ENCODE data around the gene KCNQ1OT1. TPM values are rescaled to one million over a fixed set of nuclear protein-coding genes. Genes with fewer than 3 reads are reported as not detected.
A peak's percentile ranks its signal among the peaks of the same experiment; 100 is the strongest.

KCNQ1OT1 gene
- 1 to 10 TPM; 1.1 to 2.3 (median 1.4) TPM for polyA plus RNA-seq (ENCODE audit: insufficient read length in 3 of 3)
- long read RNA-seq, donor 1, full-length matches to known transcripts: 19 of 19 reads
- long read RNA-seq, donor 1, partial matches to known transcripts: 0 of 19 reads
- long read RNA-seq, donor 1, other reads (novel, unspliced or antisense): 0 of 19 reads
- long read RNA-seq, donor 2, full-length matches to known transcripts: 28 of 28 reads
- long read RNA-seq, donor 2, partial matches to known transcripts: 0 of 28 reads
- long read RNA-seq, donor 2, other reads (novel, unspliced or antisense): 0 of 28 reads
- long read RNA-seq, donor 3, full-length matches to known transcripts: 31 of 31 reads
- long read RNA-seq, donor 3, partial matches to known transcripts: 0 of 31 reads
- long read RNA-seq, donor 3, other reads (novel, unspliced or antisense): 0 of 31 reads
- long read RNA-seq, donor 4, full-length matches to known transcripts: 81 of 81 reads
- long read RNA-seq, donor 4, partial matches to known transcripts: 0 of 81 reads
- long read RNA-seq, donor 4, other reads (novel, unspliced or antisense): 0 of 81 reads
- long read RNA-seq, donor 5: 0 reads
- long read RNA-seq, donor 6, full-length matches to known transcripts: 151 of 151 reads
- long read RNA-seq, donor 6, partial matches to known transcripts: 0 of 151 reads
- long read RNA-seq, donor 6, other reads (novel, unspliced or antisense): 0 of 151 reads
- long read RNA-seq, donor 7, full-length matches to known transcripts: 40 of 40 reads
- long read RNA-seq, donor 7, partial matches to known transcripts: 0 of 40 reads
- long read RNA-seq, donor 7, other reads (novel, unspliced or antisense): 0 of 40 reads
- long read RNA-seq, donor 8, full-length matches to known transcripts: 183 of 183 reads
- long read RNA-seq, donor 8, partial matches to known transcripts: 0 of 183 reads
- long read RNA-seq, donor 8, other reads (novel, unspliced or antisense): 0 of 183 reads
- long read RNA-seq, donor 9, full-length matches to known transcripts: 22 of 22 reads
- long read RNA-seq, donor 9, partial matches to known transcripts: 0 of 22 reads
- long read RNA-seq, donor 9, other reads (novel, unspliced or antisense): 0 of 22 reads
- long read RNA-seq, donor 10, full-length matches to known transcripts: 42 of 42 reads
- long read RNA-seq, donor 10, partial matches to known transcripts: 0 of 42 reads
- long read RNA-seq, donor 10, other reads (novel, unspliced or antisense): 0 of 42 reads
- long read RNA-seq, donor 11, full-length matches to known transcripts: 11 of 11 reads
- long read RNA-seq, donor 11, partial matches to known transcripts: 0 of 11 reads
- long read RNA-seq, donor 11, other reads (novel, unspliced or antisense): 0 of 11 reads
- long read RNA-seq, donor 12, full-length matches to known transcripts: 59 of 59 reads
- long read RNA-seq, donor 12, partial matches to known transcripts: 0 of 59 reads
- long read RNA-seq, donor 12, other reads (novel, unspliced or antisense): 0 of 59 reads
- long read RNA-seq, donor 13: 0 reads
- long read RNA-seq, donor 14, full-length matches to known transcripts: 20 of 20 reads
- long read RNA-seq, donor 14, partial matches to known transcripts: 0 of 20 reads
- long read RNA-seq, donor 14, other reads (novel, unspliced or antisense): 0 of 20 reads
- long read RNA-seq, donor 15, full-length matches to known transcripts: 33 of 33 reads
- long read RNA-seq, donor 15, partial matches to known transcripts: 0 of 33 reads
- long read RNA-seq, donor 15, other reads (novel, unspliced or antisense): 0 of 33 reads
- long read RNA-seq, donor 16, full-length matches to known transcripts: 195 of 242 reads
- long read RNA-seq, donor 16, partial matches to known transcripts: 39 of 242 reads
- long read RNA-seq, donor 16, other reads (novel, unspliced or antisense): 8 of 242 reads

- DNase-seq (ENCODE audit: extremely low read depth in 1 of 11, low read depth in 9 of 11, low spot score in 4 of 11): peak; percentile 69 to 92 (median 85)
Measured at GRCh38 chr11:2699531-2700414, at the start of gene KCNQ1OT1. Gene KCNQ1OT1 (minus strand): TSS chr11:2699994.

- no peak for DNase-seq (ENCODE audit: extremely low read depth in 1 of 11, low read depth in 9 of 11, low spot score in 4 of 11)
Measured at GRCh38 chr11:2748814-2749554, 49.2 kb upstream of the KCNQ1OT1 start.

GRCh38 chr11:2748061-2748813, 48.4 kb upstream of the KCNQ1OT1 start:
- DNase-seq (ENCODE audit: extremely low read depth in 1 of 11, low read depth in 9 of 11, low spot score in 4 of 11): no peak

GRCh38 chr11:2747248-2748027, 47.6 kb upstream of the KCNQ1OT1 start:
- DNase-seq (ENCODE audit: extremely low read depth in 1 of 11, low read depth in 9 of 11, low spot score in 4 of 11): no peak

GRCh38 chr11:2746401-2747247, 46.8 kb upstream of the KCNQ1OT1 start:
- no peak for DNase-seq (ENCODE audit: extremely low read depth in 1 of 11, low read depth in 9 of 11, low spot score in 4 of 11)

DNA sequence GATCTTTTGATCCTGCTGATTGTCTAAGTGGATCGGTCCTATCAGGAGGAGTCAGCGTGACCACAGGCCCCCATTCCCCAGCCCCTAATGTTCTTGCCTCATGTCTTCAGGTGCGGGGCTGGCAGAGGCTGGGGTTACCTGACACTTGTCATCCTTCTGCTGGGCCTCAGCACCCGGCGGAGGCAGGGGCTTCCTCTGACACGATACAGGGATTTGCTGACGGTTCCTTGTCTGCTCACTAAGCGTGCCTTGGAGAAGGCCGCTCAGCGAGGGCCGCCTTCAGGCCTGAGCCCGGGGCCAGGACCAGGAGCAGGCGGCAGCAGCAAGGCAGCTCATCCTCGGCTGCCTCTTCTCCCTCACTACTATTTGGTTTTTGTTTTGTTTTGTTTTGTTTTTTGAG, 45.7 kb upstream of the KCNQ1OT1 start:
- DNase-seq (ENCODE audit: extremely low read depth in 1 of 11, low read depth in 9 of 11, low spot score in 4 of 11): no peak

DNA sequence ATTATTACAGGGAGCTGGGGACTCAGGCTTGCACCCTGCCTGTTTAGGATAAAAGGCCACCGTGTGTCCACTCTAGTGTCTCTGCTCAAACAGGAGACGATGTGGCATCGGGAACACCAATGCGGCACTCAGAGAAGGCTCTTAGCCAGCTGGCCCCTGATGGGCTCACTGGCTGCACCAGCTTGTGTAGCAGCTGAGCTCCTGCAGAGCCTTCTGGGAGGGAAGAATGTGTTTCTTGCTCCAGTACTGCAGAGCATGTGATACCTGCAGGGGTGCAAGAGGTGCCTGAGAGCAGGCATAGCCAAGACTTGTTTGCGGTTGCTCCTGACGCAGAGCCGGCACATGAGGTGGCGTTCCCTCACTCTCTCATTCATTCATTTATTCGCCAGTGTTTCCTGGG, 44.4 kb upstream of the KCNQ1OT1 start:
- DNase-seq (ENCODE audit: extremely low read depth in 1 of 11, low read depth in 9 of 11, low spot score in 4 of 11): no peak

DNA sequence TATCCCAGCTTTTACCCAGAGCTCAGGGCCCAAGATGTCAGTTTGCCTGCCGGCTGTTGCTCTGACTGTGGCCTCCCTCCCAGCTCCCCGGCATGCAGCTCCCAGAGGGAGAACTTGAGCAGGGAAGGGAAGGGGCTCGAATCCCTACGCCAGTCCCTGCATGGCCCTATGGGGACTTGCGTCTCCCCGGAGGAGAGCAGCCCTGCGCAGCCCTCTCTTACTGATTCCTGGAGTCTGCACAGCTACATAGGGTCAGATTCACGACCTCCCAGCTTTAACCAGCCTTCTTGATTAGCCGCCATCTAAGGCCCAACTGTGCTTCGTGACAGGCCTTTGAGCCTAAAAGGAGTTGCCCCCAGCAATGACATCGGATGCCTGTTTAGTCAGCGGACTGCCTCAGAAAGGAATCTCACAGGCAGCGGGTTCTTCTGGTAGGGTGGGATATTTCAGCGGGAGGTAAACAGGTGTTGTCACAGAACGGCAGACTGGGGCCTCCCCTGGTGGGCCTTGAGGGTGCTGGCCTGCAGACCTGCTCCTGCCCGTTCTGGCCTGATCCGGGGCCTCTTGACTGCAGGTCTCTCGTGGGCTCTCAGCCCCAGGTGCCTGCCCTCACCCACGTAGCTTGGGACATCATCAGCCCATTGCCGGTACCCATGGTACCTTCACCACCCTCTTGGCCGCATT, 43.8 kb upstream of the KCNQ1OT1 start:
- no peak for DNase-seq (ENCODE audit: extremely low read depth in 1 of 11, low read depth in 9 of 11, low spot score in 4 of 11)

DNA sequence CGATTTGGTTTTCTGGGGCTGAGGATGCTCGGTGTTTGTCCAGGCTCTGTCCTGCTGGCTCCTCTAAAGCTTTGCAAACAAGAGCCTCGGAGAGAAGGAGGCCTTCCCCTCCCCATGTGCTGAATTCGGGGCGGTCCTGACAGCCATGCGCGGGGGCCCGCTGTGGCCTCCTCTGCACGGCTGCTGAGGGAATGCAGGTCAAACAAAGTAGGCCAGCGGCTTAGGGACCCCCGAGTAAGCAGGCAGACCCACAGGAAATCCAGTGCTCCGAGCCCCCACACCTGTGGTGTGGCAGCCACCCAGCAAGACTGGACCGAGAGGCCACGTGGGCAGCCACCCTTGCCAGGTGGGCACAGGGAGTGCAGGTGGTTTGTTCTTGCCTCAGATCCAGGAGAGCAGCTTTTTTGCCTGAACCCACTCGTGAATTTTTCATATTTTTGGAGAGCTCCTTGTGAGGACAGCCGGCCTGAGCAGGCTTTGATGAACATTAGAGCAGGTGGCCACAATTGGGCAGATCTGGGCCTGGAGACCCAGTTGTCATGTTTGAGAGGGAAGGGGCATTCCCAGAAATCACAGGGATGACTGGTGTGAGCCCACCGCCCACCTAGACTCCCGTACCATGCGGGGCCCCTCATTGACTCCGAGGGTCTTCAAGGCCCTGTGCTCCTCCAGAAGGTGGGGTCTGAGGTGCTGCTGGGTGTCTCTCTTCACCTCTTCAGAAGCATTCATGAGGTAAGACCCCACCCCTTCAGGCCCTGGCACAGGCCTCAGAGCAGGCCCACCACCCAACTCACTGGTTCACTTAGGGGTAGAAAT, 43.0 kb upstream of the KCNQ1OT1 start:
- no peak for DNase-seq (ENCODE audit: extremely low read depth in 1 of 11, low read depth in 9 of 11, low spot score in 4 of 11)

GRCh38 chr11:2742201-2742600, 42.4 kb upstream of the KCNQ1OT1 start:
- DNase-seq (ENCODE audit: extremely low read depth in 1 of 11, low read depth in 9 of 11, low spot score in 4 of 11): no peak

DNA sequence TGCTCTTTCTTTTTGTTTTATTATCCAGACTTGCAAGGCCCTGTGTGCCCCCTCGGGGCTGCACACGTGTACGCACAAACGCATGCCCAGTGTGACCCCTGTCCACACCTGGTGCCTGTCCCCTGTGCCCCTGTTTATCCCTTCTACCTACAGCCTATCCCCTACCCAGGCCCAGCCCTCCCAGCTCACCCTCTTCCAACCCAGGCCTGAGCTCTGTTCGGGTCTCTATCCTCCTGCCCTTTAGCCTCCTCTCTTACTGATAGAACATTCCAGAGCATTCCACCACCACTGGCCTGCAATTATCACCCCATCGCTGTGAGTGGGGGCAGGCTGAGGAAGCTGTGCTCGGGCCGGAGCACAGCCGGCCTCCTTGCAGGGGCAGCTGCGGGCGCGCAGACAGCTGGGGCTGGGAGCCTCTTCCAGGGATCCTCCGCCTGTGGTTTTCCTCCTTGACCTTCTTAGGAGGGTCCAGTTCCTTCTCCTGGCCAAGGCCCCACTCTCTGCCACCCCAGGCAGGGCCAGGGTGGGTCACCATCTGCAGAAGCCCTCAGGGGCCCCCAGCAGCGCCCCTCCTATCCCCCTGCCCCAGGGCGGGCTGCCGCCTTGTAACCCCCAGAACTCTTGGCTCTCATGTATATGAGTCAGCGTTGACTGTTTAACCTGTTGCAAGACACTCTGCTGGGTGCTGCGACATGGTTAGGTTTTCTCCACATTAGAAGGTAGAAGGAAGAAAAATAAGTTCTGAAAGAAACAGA, 41.8 kb upstream of the KCNQ1OT1 start:
- DNase-seq (ENCODE audit: extremely low read depth in 1 of 11, low read depth in 9 of 11, low spot score in 4 of 11): no peak

- no peak for DNase-seq (ENCODE audit: extremely low read depth in 1 of 11, low read depth in 9 of 11, low spot score in 4 of 11)
Measured at GRCh38 chr11:2741006-2741376, 41.2 kb upstream of the KCNQ1OT1 start.
